Measurements from ENCODE around the gene TASOR2. TPM values are rescaled to one million over a fixed set of nuclear protein-coding genes. Genes with fewer than 3 reads are reported as not detected.
A peak's percentile ranks its signal among the peaks of the same experiment; 100 is the strongest.

Gene TASOR2
- total and polyA plus RNA-seq, 2 of the 4 experiments (the other 2 are of a cell fraction): 19.4 to 53.6 TPM

GRCh38 chr10:5679037-5679435, 5.6 kb upstream of the TASOR2 start:
- H3K9me3 ChIP-seq (ENCODE audit: control insufficient read depth, insufficient read depth, low read length): peaks cover 2% of the 10 kb centered on the region; the same call in 1 of the 2 replicates
- no peak overlapping the region for H2AK9ac ChIP-seq (replicated peaks; ENCODE audit: low read depth, low read length, poor library complexity)
- H4K8ac ChIP-seq (ENCODE audit: low read depth in 2 of 2, low read length in 2 of 2): no peak overlapping the region
- intact Hi-C loops (cut with micrococcal nuclease): no loop called here
- no peak overlapping the region for H3K4me2 ChIP-seq (ENCODE audit: low read depth, low read length)
- H3K4ac ChIP-seq (ENCODE audit: low read depth, low read length): no peak overlapping the region
- no TSS peak for BruUV-seq (replicated peaks)
- no peak overlapping the region for H3K27ac ChIP-seq (ENCODE audit: insufficient read depth, low read length)
- H3K79me1 ChIP-seq (ENCODE audit: low read depth in 1 of 2, low read length in 2 of 2): no peaks in the 10 kb centered on the region
- H2BK20ac ChIP-seq (ENCODE audit: low read depth, low read length): no peak overlapping the region
- TF ChIP-seq MAFK (IDR thresholded peaks at IDR 0.05; ENCODE audit: low read depth, low read length): peak; percentile 61; the same call in 1 of the 2 replicates
- no peak for TF ChIP-seq RCOR1 (IDR thresholded peaks at IDR 0.05; ENCODE audit: insufficient replicate concordance, low read length)
- in situ Hi-C loops (cut with MboI; ENCODE audit: low sequenced_read_pairs): no loop called here
- H3K9me1 ChIP-seq (ENCODE audit: insufficient read depth, low read length): no peaks in the 10 kb centered on the region
- no peak overlapping the region for H3K23ac ChIP-seq (ENCODE audit: low read depth, low read length)
- no peak overlapping the region for H2BK5ac ChIP-seq (ENCODE audit: low read depth, low read length, poor library complexity, severe bottlenecking)
- H2BK120ac ChIP-seq (ENCODE audit: low read depth, low read length): no peak overlapping the region
- H3K18ac ChIP-seq (ENCODE audit: low read depth, low read length): no peak overlapping the region
- no peaks in the 10 kb centered on the region for H3K4me1 ChIP-seq (ENCODE audit: control insufficient read depth, insufficient read depth, low read length)
- ChIA-PET POLR2A (ENCODE audit: unreplicated experiment) (no interaction called here), CTCF (no interaction called here)
- no peaks in the 10 kb centered on the region for H3K36me3 ChIP-seq (ENCODE audit: control insufficient read depth, insufficient read depth, low read length)
- H2AFZ ChIP-seq (replicated peaks; ENCODE audit: low read length, poor library complexity): no peak overlapping the region
- dilution Hi-C loops (cut with HindIII; ENCODE audit: low sequenced_read_pairs, unreplicated experiment): no loop called here
- H2BK15ac ChIP-seq (ENCODE audit: low read depth, low read length): no peak overlapping the region
- no peak overlapping the region for H3K14ac ChIP-seq (replicated peaks; ENCODE audit: low read depth, low read length)
- no peak overlapping the region for H3K56ac ChIP-seq (ENCODE audit: extremely low read depth, insufficient read depth, low read length)
- no peak overlapping the region for H2AK5ac ChIP-seq (ENCODE audit: low read depth, low read length)
- no peak overlapping the region for H4K5ac ChIP-seq (ENCODE audit: low read depth, low read length)
- H4K91ac ChIP-seq (ENCODE audit: insufficient read depth, low read depth, low read length): no peak overlapping the region
- H3K4me3 ChIP-seq (ENCODE audit: insufficient read depth, low read depth, low read length): no peak overlapping the region
- H4K20me1 ChIP-seq (ENCODE audit: insufficient read depth, low read length): no peaks in the 10 kb centered on the region
- no peak for DNase-seq
- peaks cover 14% of the 10 kb centered on the region; the same call in 1 of the 2 replicates for H3K27me3 ChIP-seq (ENCODE audit: control insufficient read depth, insufficient read depth, low read length)
- H3K9ac ChIP-seq (ENCODE audit: low read depth, low read length): no peak overlapping the region
- no peak for ATAC-seq (ENCODE audit: low read depth)
- 100% methylated on average over 1 of the region's 3 CpGs; no CpG with 5 or more reads in 1 of the 2 experiments for whole genome bisulfite sequencing, 2 experiments (ENCODE audit: extremely low coverage in 2 of 2, insufficient read length in 1 of 2)
